Measurements from ENCODE around the gene CMTM7.

The CMTM7 gene, protein sequence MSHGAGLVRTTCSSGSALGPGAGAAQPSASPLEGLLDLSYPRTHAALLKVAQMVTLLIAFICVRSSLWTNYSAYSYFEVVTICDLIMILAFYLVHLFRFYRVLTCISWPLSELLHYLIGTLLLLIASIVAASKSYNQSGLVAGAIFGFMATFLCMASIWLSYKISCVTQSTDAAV

DNA sequence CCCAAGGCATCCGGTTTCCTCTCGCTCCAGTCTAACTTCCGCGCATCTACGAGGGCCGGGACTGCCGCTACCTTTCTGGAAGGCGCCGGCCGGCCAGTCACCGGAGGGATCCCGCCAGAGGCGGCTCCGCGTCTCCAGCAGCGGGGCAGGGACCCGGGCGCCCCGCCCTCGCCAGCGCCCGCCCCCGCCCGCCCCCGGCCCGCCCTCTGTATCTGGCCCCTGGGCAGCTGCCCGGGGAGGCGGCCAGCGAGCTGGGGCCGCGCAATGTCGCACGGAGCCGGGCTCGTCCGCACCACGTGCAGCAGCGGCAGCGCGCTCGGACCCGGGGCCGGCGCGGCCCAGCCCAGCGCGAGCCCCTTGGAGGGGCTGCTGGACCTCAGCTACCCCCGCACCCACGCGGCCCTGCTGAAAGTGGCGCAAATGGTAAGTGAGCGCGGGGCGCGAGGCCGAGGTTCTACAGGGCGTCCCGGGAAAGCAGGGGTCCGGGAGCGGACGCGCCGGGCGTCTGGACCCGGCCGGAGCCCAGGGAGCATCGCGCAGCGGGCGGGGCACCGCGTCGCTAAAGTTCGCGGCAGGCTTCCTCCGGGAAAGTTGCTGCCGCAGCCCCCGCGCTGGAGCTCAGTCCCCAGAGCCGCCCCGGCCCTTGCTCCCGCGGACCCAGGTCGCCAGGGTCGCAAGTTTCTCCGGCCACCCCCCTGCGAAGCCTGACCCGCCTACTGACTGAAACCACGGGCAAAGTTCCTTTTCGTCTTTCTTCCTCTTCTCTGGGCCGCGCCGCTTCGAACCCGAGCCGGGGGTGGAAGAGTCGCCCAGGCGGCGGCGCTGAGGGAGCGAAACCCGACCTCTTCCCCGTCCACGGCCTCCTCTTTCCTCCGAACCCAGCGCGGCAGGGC lies at the start of gene CMTM7:
Gene CMTM7 (plus strand): TSS at position 211 of the 893 bp plus-strand sequence. CDS start 54 bp downstream, at position 265.
- DNase-seq = peak; percentile 63 to 70

DNA sequence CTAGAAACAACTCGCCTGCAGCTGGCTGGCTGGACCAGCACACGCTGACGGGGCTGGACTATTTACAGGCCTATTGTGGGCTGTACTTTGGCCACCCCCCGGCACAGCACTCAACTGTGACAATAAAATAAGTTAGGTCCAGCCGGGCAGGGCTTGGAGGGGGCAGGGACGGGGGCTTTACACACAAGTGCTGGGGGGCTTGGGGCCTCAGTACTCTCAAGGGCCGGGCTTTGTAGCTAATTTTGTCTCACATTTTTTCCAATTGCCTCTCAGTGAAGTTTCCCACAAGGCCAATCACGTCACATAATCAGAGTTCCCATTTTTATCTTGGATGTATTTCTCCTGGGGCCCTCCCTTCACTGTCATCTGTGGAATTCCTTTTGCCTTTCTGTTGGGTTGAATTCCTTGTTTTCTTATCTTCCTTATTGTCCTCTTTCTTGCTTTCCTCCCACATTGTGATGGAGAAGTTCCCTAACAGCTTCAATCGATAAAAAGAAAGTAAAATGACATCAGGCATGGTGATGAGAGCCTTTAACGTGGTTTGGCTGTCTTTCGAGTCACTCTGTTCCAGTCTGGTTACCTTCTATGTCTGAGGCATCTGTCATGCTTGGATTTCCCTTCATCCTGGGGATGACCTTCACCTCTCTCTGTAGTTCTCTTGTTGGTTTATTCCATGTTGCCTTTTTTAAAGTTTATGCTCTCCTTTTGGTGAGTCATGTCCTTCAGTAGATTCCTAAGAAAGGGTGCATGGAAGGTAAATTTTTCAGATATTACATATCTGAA lies 44.1 kb upstream of the CMTM7 start:
- no peak for DNase-seq

DNA sequence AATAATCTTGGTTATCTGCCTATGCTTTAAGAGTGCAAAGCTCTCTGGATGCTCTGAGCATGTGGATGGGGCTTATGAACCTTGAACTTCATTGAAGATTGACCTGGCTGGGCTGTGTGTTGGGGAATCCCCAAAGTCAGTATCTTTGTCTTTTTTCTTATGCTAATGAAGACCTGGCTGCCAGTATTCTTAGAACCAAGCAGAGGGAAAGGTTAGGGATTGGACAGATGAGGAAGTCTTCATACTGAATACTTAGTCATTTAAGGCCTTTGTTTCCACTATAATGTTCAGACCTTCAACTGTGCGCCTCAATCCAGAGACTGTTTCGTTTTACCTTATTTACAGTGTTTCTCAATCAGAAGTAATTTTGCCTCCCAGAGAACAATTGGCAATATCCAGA lies 42.5 kb upstream of the CMTM7 start:
- no peak for DNase-seq

DNA sequence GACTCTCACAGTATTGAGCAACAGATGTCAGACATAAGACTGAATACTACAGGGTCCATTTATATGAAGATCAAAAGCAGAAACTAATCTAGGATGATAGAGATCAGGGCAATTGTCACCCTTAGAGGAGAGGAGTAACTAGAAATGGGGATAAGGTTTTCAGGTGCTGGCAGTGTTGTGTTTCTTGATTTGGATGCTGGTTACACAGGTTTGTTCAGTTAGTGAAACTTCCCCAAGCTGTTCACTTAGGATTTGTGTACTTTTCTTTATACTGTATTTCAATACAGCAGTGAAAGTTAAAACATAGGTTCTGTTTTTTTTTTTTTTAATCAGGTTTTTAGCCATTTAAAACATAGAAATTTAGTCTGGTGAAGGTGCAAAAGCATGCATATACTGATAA lies 39.1 kb upstream of the CMTM7 start:
- no peak for DNase-seq

DNA sequence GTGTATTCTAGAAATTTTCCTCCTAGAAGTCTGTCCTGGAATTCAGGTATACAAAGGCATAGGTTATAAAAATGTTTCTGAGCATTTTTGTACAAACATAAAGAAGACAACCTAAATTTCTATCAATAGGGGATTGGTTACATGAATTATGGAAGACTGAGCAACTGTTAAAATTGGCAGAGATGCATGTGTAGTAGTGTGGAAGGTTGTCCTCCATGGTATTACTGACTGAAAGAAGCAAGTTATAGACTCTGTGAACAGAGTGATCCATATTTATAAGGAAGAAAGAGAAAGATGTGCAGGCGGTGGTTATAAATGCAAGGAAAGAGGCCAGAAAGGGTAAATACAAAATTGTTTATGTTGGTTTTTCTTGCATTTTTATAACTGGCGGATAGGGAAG lies 38.3 kb upstream of the CMTM7 start:
- DNase-seq = no peak

DNA sequence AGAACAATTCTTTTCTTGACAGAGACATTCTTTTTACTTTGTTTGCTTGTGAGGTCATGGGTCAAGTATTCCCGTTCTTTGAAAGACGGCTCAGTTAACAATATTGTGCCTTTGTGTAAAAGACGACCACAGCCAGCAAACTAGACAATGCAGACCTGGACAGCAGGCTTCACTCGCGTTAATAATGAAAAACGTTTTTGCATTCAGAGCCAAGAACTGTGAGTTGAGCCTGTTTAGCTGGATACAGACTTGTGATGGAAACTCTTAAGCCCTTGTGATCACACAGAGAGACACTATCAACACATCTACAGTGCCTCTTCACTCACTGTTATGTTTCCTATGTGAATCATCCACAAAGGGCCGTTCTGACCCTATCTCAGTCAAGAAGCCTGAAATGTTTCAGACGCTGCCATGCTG lies 37.3 kb upstream of the CMTM7 start:
- DNase-seq = no peak

DNA sequence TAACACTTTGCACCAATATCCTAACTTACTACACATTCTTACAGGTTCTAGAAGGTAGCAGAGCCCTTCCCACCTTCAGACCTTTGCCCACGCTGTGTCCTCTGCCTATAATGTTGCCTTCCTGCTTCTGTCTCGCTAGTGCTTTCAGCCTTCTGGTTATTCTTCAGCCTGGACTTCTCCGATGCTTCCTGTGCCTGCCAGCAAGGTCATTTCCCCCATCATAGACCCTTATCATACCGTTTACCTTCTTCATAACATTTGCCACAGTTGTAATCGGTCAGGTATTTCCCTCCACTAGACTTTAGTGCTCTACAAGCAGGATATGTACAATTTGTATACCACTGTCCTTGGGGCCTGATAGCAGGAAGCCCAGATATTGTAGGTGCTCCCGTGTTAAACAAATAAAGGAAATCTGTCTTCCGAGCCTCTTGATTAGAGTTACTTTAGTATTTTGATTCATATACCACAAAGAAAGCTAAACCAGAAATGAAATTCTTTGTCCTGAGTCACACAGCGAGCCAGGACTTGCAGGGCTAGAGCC lies 35.8 kb upstream of the CMTM7 start:
- DNase-seq = no peak

DNA sequence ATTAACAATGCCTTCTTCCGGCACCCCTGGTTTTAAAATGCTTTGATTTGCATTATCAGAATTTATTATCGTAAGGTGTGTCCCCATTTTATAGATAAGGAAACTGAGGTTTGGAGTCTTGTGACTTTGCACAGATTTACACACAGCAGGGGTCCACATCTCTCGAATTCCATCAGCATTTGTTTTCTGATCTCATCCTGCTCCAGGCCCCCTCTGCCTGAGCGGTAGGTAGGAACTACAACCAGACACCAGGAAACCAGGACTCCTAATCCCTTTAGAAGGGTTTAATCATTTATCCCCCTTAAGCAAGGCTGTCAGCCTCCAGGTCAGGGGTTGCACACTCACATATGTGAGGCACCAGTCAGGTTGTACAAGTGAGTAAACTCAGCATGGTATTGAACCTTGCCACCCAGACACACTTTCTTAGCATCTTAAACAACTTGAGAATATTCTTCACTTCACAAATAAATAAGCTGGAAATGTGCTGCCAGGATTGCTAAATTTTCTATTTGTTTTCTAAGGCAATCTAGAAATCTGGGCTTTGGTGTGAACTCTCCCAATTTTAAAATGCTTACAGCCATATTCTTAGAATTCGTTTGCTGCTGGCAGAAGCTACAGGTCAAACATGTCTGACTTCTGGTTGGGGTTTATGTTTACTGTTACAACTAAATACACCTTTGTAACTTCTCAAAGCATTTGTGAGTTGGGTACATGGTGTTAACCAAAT lies 31.7 kb upstream of the CMTM7 start:
- no peak for DNase-seq

DNA sequence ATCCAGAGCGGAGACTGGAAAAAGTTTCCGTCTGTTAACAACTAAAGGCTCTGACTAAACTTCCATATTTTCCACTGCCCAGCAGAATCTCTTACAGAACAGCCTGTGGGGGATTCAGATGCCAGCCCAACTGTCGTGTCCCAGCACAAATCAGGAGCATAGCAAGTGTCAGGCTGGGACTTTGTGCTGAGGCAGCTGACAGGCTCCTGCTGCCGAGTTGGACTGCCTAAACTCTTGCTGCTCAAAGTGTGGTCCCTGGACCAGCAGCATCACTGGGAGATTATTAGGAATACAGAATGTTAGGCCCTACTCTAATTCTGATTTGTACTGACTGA lies 31.2 kb upstream of the CMTM7 start:
- DNase-seq = no peak

DNA sequence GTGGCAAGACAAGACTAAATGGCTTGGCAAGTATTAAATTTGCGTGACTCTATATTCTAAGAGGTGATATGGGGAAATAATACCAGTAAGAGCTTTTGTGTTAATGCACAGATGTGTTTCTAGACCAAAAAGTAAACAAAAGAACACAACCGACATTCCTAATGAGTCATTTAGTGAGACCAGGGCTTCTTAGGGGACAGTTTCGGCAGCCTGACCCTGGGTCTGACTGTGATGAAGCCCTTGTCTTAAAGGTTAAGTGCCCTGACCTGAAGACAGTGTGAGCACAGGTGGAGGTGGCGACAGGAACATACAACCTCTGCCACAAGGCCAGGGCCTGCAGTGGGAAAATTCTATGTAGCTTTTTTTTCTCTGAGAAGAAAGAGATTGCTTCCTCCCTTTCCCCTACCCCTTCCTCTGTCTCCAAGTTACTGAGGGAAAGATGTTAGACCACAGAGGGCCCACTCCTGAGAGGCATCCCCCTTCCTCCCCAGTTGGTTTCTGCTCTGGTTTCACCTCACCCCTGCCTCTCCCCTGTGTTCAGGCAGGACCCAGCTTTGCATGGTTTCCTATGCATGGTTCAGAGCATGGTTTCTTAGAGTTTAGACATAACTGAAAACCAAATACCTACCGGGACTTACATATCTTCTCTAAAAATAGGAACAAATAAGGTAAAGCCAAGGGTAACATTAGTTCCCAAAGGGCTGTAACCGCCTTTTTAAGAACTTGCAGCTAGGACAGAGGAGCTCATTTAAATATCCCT lies 24.8 kb upstream of the CMTM7 start:
- no peak for DNase-seq

DNA sequence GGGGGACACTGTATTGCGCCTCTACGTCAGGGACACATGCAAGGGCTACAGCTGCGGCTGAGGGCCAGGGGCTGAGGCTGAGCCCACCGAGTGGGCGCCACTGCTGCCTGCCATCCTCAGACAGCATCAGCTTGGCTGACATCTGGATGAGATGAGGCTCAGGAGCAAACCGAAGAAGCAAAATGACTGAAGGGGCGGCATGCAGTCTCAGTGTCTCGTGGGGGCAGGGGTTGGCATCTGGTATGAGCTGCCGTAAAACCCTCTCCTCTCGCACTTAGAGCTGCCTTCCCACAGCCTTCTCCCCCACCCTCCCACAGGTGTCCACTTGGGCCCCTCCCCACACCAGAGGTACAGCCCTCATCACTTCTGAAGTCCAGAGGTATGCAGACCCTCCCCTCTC lies 24.2 kb upstream of the CMTM7 start:
- DNase-seq = no peak

DNA sequence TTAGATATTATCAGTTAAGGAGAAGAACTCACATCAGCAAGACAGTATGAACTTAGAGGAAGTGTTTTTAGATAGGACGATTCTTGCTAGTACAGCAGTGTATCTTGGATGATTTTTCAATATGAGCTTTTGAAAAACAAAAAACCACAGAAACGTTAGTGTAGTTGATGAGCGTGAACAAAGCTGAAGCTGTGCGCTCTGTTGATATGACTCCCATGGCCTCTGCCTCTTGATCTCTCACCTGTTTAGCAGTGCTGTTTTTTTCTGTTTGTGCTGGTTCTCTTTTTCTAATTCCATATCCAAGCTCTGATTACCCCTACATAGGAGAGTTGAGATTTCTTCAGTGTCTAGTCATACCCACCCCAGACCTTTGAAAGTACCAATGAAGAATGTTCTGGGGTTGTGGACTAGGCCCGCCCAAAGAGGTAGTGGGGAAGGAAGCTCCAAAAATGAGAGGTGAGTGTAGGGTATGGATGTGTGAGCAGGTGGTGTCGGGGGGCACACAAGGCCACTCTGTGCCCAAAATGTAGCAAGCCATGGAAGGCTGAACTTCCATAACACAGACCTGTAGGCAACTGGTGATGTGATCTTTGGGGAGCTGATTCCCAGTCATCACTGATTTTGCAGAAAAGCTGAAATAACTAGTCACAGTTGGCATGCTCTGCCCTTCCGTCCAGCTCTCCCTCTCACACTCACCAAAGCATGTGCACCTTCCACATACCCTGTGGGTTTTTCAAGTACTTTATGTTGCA lies 20.0 kb upstream of the CMTM7 start:
- DNase-seq = no peak

DNA sequence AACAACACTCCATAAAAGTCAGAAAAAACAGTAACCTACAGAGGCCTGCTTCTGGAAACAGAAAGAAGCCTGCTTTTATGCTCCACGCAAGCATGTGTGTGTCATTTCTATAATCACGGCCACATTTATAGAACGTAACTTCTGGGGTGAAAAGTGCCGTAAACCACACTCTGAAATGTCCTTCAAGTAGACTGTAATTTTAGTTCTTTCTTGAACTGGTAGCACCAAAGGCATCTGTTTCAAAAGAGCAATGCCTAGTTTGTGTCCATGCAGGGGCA lies 19.5 kb upstream of the CMTM7 start:
- DNase-seq = no peak

DNA sequence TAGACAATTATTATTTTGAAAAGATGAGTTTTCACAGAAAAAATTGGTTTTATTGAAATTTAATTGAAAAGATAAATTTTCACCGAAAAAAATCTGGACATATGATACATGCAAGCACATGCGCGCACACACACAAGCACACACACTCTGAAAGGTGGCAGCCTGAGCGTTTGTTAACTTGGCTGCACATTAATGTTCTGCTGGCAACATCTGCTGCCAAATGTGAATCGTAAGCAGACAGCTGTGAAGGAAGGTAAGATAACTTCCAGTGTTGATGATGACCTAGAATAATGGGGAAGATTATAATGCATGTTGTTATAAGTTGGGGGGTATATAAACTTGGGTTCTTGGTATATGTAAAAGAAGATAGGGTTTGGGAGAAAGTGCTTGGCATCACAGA lies 18.4 kb upstream of the CMTM7 start:
- DNase-seq = no peak

DNA sequence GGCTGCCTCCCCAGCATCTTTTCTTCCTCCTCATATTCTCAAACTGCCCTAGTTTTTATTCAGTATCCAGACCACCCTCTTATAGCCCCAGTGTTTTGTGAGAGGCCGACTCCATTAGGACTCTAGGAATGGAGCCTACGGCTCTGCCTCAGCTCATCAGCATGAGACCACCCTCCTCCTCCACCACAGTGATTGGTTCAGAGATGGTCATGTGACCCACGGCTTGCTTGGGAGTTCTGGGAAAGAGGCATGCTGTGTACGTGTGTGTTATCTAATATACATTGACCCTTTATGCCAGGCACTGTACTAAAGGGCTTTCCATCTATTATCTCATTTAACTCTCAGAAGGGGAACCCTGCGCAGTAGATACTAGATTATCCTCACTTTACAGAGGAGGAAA lies 17.8 kb upstream of the CMTM7 start:
- DNase-seq = no peak

DNA sequence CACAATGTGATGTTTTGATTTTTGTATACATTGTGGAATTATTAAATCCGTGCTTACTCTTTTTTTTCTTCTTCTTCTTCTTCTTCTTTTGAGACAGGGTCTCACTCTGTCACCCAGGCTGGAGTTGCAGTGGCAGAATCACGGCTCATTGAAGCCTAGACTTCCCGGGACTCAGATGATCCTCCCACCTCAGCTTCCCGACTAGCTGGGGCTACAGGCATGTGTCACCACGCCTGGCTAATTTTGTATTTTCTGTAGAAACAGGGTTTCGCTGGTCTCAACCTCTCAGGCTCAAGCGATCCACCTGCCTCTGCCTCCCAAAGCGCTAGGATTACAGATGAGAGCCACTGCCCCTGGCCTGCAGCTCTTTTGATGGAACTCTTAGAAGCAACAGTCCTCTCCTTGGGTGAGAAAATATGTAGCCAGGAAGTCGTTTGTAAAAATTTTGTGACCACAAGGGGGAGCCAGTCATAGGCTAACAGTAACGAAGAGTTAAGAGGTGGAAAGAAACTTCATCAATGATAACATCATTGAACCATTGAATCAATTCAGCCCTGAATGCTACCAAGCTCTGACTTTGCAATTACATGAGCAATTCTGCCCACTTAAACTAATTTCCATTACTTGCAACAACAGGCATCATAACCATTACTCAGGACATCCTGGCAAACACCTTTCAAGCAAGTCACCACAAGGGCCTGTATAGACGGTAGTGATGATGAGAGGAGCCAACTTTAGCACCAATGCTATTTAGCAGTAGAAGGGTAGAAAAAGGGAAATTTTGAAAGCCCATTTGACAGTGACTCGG lies 16.7 kb upstream of the CMTM7 start:
- DNase-seq = peak; percentile 49 to 78

DNA sequence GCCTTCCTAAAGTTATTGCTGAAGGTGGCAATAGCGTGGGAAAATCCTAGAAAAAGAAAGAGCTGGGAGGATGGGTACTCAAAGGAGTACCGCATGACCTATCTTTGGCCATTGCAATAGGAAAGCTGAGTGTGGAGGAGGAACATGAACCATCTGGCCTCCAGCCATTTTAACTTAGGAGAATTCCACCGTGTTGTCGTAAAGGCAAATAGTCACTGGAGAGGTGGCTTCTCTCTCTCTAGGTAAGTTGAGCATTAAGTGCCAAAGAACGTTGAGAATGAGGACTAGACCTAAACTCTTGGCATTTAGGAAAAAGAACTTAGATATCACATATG lies 16.1 kb upstream of the CMTM7 start:
- no peak for DNase-seq

DNA sequence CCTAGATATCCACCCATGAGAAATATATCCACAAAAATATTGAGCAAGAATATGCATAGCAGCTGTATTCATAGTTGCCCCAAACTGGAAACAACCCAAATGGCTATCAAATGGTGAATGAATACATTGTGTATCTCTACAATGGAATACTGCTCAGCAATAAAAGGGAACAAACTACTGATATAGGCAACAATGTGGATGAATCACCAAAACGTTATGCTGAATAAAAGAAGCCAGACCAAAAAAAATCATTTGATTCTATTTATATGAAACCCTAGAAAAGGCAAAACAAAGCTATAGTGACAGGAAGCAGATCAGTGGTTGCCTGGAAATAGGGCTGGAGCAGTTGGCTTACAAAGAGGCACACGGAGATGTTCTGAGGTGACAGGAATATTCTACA lies 15.5 kb upstream of the CMTM7 start:
- DNase-seq = no peak

DNA sequence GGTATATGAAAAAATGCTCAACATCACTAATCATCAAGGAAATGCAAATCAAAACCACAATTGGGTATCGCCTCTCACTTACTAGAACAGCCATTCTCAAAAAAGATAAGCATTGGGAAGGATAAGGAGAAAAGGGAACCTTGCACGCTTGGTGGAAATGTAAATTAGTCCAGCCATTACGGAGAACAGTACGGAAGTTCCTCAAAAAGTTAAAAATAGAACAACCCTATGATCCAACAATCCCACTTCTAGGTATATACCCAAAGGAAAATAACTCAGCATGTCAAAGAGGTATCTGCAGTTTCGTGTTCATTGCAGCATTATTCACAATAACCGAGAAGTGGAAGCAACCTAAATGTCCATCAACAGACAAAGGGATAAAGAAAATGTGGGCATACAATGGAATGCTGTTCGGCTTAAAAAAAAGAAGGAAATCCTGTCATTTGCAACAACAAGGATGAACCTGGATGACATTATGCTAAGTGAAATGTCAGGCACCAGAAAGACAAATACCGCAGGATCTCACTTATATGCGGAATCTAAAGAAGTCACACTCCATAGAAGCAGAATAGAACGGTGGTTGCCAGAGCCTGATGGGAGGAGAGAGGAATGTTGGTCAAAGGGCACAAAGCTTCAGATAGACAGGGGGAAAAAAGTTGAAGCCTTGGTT lies 11.7 kb upstream of the CMTM7 start:
- no peak for DNase-seq

DNA sequence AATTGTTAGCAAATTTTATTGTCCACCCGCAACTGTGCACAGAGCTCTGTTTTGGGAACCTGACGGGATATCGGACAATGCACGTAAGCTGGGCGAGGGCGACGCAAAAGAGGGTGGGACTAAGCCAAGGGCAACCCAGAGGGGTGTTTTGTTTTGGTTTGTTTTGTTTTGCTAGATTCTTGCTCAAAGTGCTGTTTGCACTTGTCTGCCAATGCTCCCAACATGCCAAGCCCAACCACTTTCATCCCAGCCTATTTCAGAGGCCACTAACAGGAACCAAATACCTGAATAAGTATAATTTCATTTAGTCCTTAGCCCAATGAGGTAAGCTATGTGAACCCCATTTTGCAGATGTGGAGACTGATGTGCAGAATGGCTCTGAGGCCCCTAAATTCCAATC lies 9.7 kb upstream of the CMTM7 start:
- DNase-seq = no peak
